Loucy (cell line): Measurements from ENCODE around the gene CAMK1D.

Experiments used
- CTCF ChIP-seq: fragments of 200-600 bp; sonication (generic); conservative IDR thresholded peaks from 2 replicates; pipeline ENCODE4 v1.5.1; 2014; ENCODE audit warnings: mild to moderate bottlenecking, antibody characterized with exemption, low read length
- EZH2phosphoT487 ChIP-seq: fragments of 200-600 bp; IDR thresholded peaks from 2 replicates; pipeline ENCODE4 v1.6.1; 2018; ENCODE audit warnings: antibody characterized with exemption, mild to moderate bottlenecking, moderate library complexity, borderline replicate concordance

- TF ChIP-seq CTCF (no peak), EZH2phosphoT487 (no peak)
Measured at GRCh38 chr10:12526311-12526710, 177.0 kb downstream of the CAMK1D start.
